GM12873 (cell line): Measurements from ENCODE around the gene SACM1L.

Source experiments
- CTCF ChIP-seq: IDR thresholded peaks from 2 replicates; pipeline ENCODE4 v1.5.1; 2012; ENCODE audit warnings: low read depth, mild to moderate bottlenecking, moderate library complexity, low read length, control low read depth; ENCODE audit not compliant: insufficient read depth; ENCODE audit errors: missing control alignments

SACM1L gene

GRCh38 chr3:45657853-45658252, 31.3 kb upstream of the SACM1L start:
- TF ChIP-seq CTCF, result no peak

GRCh38 chr3:45659661-45660566, 29.3 kb upstream of the SACM1L start:
- TF ChIP-seq CTCF, result peak; percentile 93

GRCh38 chr3:45660567-45660901, 28.7 kb upstream of the SACM1L start:
- no peak for TF ChIP-seq CTCF

GRCh38 chr3:45664578-45664977, 24.6 kb upstream of the SACM1L start:
- no peak for TF ChIP-seq CTCF

- TF ChIP-seq CTCF, result peak; percentile 72
Measured at GRCh38 chr3:45665101-45665572, 24.1 kb upstream of the SACM1L start.

- TF ChIP-seq CTCF, result no peak
Measured at GRCh38 chr3:45666757-45667431, 22.3 kb upstream of the SACM1L start.

GRCh38 chr3:45667569-45667934, 21.6 kb upstream of the SACM1L start:
- no peak for TF ChIP-seq CTCF
